Kidney glomerular epithelial cell (primary cell): ENCODE data around the gene PPP1R12A.

Source experiments
- DNase-seq: peaks from one replicate; lab custom pipeline; 2025; lab: John Stamatoyannopoulos, UW

PPP1R12A gene

GRCh38 chr12:79841248-79841877 is 93.5 kb downstream of the PPP1R12A start:
- DNase-seq: no peak

- DNase-seq: no peak
These were observed 96.5 kb downstream of the PPP1R12A start for GRCh38 chr12:79838359-79838758.

GRCh38 chr12:79837575-79837974 is 97.3 kb downstream of the PPP1R12A start:
- DNase-seq: no peak

- DNase-seq: no peak
These were observed 99.5 kb downstream of the PPP1R12A start for GRCh38 chr12:79835377-79835843.

- no peak for DNase-seq
These were observed 100.1 kb downstream of the PPP1R12A start for GRCh38 chr12:79834712-79835376.

GRCh38 chr12:79830440-79830839 is 104.5 kb downstream of the PPP1R12A start:
- DNase-seq: no peak

- no peak for DNase-seq
These were observed 106.0 kb downstream of the PPP1R12A start for GRCh38 chr12:79828924-79829323.

- DNase-seq: no peak
These were observed 107.4 kb downstream of the PPP1R12A start for GRCh38 chr12:79827484-79827883.

- DNase-seq: no peak
These were observed 108.4 kb downstream of the PPP1R12A start for GRCh38 chr12:79826267-79827128.

GRCh38 chr12:79822475-79822874 is 112.4 kb downstream of the PPP1R12A start:
- DNase-seq: no peak

- DNase-seq: no peak
These were observed 116.0 kb downstream of the PPP1R12A start for GRCh38 chr12:79818856-79819255.

- peak; percentile 13 for DNase-seq
These were observed 150.4 kb downstream of the PPP1R12A start for GRCh38 chr12:79784366-79785065.

- DNase-seq: no peak
These were observed 152.6 kb downstream of the PPP1R12A start for GRCh38 chr12:79782172-79782900.

- no peak for DNase-seq
These were observed 156.0 kb downstream of the PPP1R12A start for GRCh38 chr12:79778802-79779448.

GRCh38 chr12:79776111-79776510 is 158.8 kb downstream of the PPP1R12A start:
- no peak for DNase-seq

GRCh38 chr12:79775355-79776027 is 159.4 kb downstream of the PPP1R12A start:
- DNase-seq: no peak

GRCh38 chr12:79773896-79774295 is 161.0 kb downstream of the PPP1R12A start:
- no peak for DNase-seq

GRCh38 chr12:79769860-79770485 is 164.9 kb downstream of the PPP1R12A start:
- no peak for DNase-seq

GRCh38 chr12:79769189-79769859 is 165.6 kb downstream of the PPP1R12A start:
- no peak for DNase-seq
